Testis (tissue), 3 donors: ENCODE measurements around the gene SPP1. TPM values are rescaled to one million over a fixed set of nuclear protein-coding genes. Genes with fewer than 3 reads are reported as not detected.

Experiments
- DNase-seq: peaks from one replicate; pipeline ENCODE4 v3.0.0-alpha.2; 2019
- H3K27ac ChIP-seq, 2 donors: fragments of 200-600 bp; sonication (generic); one replicate each; pipeline ENCODE4 v1.5.1; 2019
- H3K27me3 ChIP-seq: fragments of 200-600 bp; sonication (generic); one replicate; pipeline ENCODE4 v1.5.1; 2019
- H3K36me3 ChIP-seq: fragments of 200-600 bp; sonication (generic); one replicate; pipeline ENCODE4 v1.5.1; 2017; ENCODE audit warnings: low read depth; ENCODE audit errors: missing control alignments
- H3K4me1 ChIP-seq: fragments of 200-600 bp; sonication (generic); one replicate; pipeline ENCODE4 v1.5.1; 2019
- H3K4me3 ChIP-seq, 2 donors: fragments of 200-600 bp; sonication (generic); one replicate each; pipeline ENCODE4 v1.5.1; 2017 to 2019
- H3K9me3 ChIP-seq: fragments of 200-600 bp; sonication (generic); one replicate; pipeline ENCODE4 v1.5.1; 2017
- CTCF ChIP-seq, 3 experiments: fragments of 450-650 bp in 2 of 3; fragments of 200-600 bp in 1 of 3; sonication (generic) in 1 of 3; IDR thresholded peaks; one replicate each; pipeline ENCODE4 v1.5.1; 2016 to 2019; ENCODE audit warnings: antibody characterized with exemption in 3 of 3, mild to moderate bottlenecking in 2 of 3, moderate library complexity in 1 of 3
- POLR2A ChIP-seq: fragments of 450-650 bp; IDR thresholded peaks from one replicate; pipeline ENCODE4 v1.6.1; 2017; ENCODE audit warnings: antibody characterized with exemption, mild to moderate bottlenecking, moderate library complexity
- WGBS, 2 donors: methylation state at CpG; one replicate each; pipeline ENCODE4 v1.1.5; 2018; 5-methylcytosine and 5-hydroxymethylcytosine counted together
- intact Hi-C: fragments of 100-400 bp; cut with DNase I; formaldehyde crosslinking; loops from one replicate; pipeline ENCODE4 v1.15.1; 2023; ENCODE audit warnings: low total_unique reads
- polyA plus RNA-seq: library from polyadenylated mRNA; stranded (reverse); fragments of 350-450 nt; fragmentation: Illumina TruSeq; extraction: RNeasy Lipid Tissue Mini Kit (QIAGEN cat#74804); gene quantifications from one replicate; pipeline ENCODE4 v1.2.3, GENCODE V29; 2014; ENCODE audit warnings: low read depth, low replicate concordance; ENCODE audit not compliant: insufficient read depth
- total RNA-seq, 2 donors: library from RNA; depleted of rRNA; stranded (reverse); fragments of >200 nt; gene quantifications; one replicate each; pipeline ENCODE4 v1.2.3, GENCODE V29; 2016

The SPP1 gene
- total and polyA plus RNA-seq, 3 donors from 2014 or later, result 5.0 to 71.7 (median 30.2) TPM

- no peak for TF ChIP-seq CTCF (IDR thresholded peaks at IDR 0.05)
- TF ChIP-seq POLR2A, result no peak
- no peaks in the 10 kb centered on the region for H3K36me3 ChIP-seq
- DNase-seq, result peak; percentile 58
- H3K27me3 ChIP-seq, result no peaks in the 10 kb centered on the region
- H3K9me3 ChIP-seq, result no peaks in the 10 kb centered on the region
- peak overlapping the region; percentile 66 to 85 for H3K4me3 ChIP-seq
- 0 to 1% methylated on average over 29 to 49 of the region's 51 CpGs for WGBS, 2 donors
- intact Hi-C loops, result no loop called here
- peaks cover 8% of the 10 kb centered on the region for H3K4me1 ChIP-seq
- H3K27ac ChIP-seq, result peak overlapping the region; percentile 85 to 86
These were observed 32.7 kb downstream of the SPP1 start for GRCh38 chr4:88008122-88008742.

GRCh38 chr4:88008743-88009171 lies 33.2 kb downstream of the SPP1 start:
- H3K4me3 ChIP-seq, result peak overlapping the region; percentile 66 to 85
- intact Hi-C loops, result no loop called here
- peaks cover 8% of the 10 kb centered on the region for H3K4me1 ChIP-seq
- no peak for TF ChIP-seq POLR2A
- TF ChIP-seq CTCF (IDR thresholded peaks at IDR 0.05), result no peak
- DNase-seq, result no peak
- WGBS, 2 donors, result 9 to 13% methylated on average over 5 of the region's 5 CpGs
- peak overlapping the region in 1 of 2 donors; percentile 85 for H3K27ac ChIP-seq
- no peaks in the 10 kb centered on the region for H3K36me3 ChIP-seq
- no peaks in the 10 kb centered on the region for H3K27me3 ChIP-seq
- no peaks in the 10 kb centered on the region for H3K9me3 ChIP-seq

GRCh38 chr4:88009871-88010270 lies 34.4 kb downstream of the SPP1 start:
- Histone ChIP-seq H3K4me3 (no peak overlapping the region), H3K36me3 (no peaks in the 10 kb centered on the region), H3K9me3 (no peaks in the 10 kb centered on the region), H3K27me3 (no peaks in the 10 kb centered on the region), H3K4me1 (peaks cover 8% of the 10 kb centered on the region), H3K27ac (no peak overlapping the region)
- no peak for DNase-seq
- intact Hi-C loops, result no loop called here
- TF ChIP-seq CTCF (IDR thresholded peaks at IDR 0.05) (no peak), POLR2A (no peak)
- WGBS, 2 donors, result 50 to 64% methylated on average over 5 of the region's 5 CpGs

GRCh38 chr4:88010966-88011365 lies 35.5 kb downstream of the SPP1 start:
- Histone ChIP-seq H3K4me3 (no peak overlapping the region), H3K27me3 (no peaks in the 10 kb centered on the region), H3K4me1 (peaks cover 8% of the 10 kb centered on the region), H3K27ac (peak overlapping the region in 1 of 2 donors; percentile 19), H3K9me3 (no peaks in the 10 kb centered on the region), H3K36me3 (no peaks in the 10 kb centered on the region)
- TF ChIP-seq POLR2A, result no peak
- no peak for TF ChIP-seq CTCF (IDR thresholded peaks at IDR 0.05)
- intact Hi-C loops, result no loop called here
- whole genome bisulfite sequencing, 2 donors, result 27 to 36% methylated on average over 2 of the region's 2 CpGs
- no peak for DNase-seq

GRCh38 chr4:88012647-88013046 lies 37.1 kb downstream of the SPP1 start:
- Histone ChIP-seq H3K27ac (no peak overlapping the region), H3K4me3 (no peak overlapping the region), H3K36me3 (no peaks in the 10 kb centered on the region), H3K9me3 (no peaks in the 10 kb centered on the region), H3K27me3 (no peaks in the 10 kb centered on the region), H3K4me1 (peaks cover 8% of the 10 kb centered on the region)
- intact Hi-C loops, result no loop called here
- TF ChIP-seq CTCF (IDR thresholded peaks at IDR 0.05) (no peak), POLR2A (no peak)
- no peak for DNase-seq
- 79 to 82% methylated on average over 3 of the region's 3 CpGs for WGBS, 2 donors
